ENCODE data around the gene SNRPD3. TPM values are rescaled to one million over a fixed set of nuclear protein-coding genes. Genes with fewer than 3 reads are reported as not detected.
"Not testable (repeated sequence)": the region's sequence is repeated elsewhere in the genome, so short reads cannot be mapped to it uniquely, and the experiment has no call there.

The SNRPD3 gene
- total RNA-seq, 1 donor from 2014 or later, result 165 TPM

DNA sequence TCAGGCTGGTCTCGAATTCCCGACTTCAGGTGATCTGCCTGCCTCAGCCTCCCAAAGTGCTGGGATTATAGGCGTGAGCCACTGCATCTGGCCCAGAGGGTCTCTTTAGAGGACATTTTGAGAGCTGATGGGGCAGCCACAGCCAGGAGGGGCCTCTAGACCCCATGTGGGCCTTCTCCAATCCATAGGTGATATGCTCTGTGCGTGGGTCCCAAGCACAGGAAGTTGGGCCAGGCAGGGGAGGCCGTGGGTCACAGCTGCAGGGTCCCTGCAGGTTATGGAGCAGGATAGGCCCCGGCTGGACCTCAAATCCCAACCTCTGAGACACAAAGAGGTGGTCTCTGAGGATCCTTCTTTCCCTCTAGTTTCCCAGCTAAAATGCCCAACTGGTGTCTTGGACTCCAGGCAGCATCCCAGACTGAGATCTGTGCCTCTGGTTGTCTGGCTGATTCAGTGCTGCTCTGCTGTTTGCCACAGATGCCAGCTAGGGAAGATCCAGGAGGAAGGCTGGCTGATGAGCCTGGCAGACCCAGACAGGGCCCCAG is 35.6 kb downstream of the SNRPD3 start:
- DNase-seq (ENCODE audit: low read depth in 2 of 2), result no peak

DNA sequence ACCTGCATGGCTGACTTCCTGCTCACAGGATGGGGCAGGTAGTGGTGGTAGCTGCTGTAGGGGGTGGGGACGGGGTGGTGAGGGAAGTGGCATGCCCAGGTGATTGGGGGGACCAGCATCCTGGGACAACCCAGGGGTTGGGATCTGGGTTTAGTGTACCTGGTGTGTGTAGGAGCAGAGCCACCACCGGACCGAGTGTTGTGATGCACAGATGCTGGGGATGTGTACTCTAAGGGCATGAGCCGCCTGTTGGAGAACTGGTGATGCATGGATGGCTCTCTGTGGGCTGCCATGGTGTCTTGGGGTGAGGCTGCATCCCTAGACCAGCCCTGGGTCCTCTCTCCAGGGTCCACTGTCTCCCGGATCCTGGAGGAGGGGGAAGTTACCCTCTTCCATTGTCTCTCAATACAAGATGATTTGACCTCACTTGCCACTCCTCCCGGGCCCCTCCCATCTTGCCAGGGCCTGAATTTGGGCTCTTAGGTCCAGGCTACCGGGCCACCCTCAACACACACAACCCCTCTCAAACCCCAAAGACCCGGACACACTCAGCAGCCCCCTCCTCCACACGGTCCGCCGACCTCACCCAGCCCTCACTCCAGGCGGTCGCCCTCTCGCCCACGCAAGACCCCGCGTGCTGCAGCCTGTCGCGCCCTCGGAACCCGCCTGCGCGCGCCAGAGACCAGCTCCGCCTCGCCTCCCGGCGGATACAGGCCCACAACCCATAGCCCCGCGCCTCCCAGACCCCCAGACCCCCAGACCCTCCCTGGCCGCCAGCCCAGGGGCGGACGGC is 36.5 kb downstream of the SNRPD3 start:
- peak in 1 of 2 donors; percentile 7 for DNase-seq (ENCODE audit: low read depth in 2 of 2)

DNA sequence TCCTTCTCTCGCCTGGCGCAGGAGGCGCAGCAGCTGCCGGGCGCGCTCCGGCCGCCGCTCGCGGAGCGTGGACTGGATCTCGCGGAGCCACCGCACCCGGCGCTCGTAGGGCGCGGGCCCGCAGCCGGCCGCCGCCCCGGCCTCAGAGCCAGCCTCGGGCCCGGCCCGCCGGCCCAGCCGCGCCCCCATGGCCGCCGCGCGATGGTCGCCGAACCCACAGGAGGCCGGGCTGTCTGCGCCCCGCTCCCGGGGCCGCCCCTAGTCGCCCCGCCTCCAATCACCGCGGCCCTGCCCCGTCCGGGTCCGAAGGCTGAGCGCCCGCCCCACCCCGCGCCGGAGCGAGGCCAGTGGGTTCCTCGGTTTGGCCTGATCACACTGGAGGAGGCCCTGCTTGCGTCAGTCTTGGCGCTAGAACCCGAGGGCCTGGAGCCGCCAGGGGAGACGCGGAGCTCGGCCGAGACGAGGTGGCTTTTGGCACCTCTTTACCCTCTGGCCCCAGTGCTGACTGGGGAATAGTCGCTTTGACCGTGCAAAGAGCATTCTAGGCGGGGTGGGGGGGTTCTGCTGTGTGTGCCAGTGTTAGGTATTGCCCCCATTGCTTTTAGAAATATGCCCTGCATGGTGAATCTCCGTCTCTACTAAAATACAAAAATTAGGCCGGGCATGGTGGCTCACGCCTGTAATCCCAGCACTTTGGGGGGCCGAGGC is 37.2 kb downstream of the SNRPD3 start, which contains the start of gene LRRC75B:
LRRC75B (minus strand) TSS at position 223 of the 708 bp plus-strand sequence; CDS start at position 189, 34 bp downstream.
- DNase-seq (ENCODE audit: low read depth in 2 of 2), result peak; percentile 55 to 69

DNA sequence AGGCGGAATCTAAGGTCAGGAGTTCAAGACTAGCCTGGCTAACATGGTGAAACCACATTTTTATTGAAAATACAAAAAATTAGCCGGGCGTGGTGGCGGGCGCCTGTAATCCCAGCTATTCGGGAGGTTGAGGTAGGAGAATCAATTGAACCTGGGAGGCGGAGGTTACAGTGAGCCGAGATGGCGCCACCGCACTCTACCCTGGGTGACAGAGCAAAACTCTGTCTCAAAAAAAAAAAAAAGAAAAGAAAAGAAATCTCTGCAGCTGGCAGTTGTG is 37.7 kb downstream of the SNRPD3 start:
- not testable (repeated sequence) for DNase-seq (ENCODE audit: low read depth in 2 of 2)

DNA sequence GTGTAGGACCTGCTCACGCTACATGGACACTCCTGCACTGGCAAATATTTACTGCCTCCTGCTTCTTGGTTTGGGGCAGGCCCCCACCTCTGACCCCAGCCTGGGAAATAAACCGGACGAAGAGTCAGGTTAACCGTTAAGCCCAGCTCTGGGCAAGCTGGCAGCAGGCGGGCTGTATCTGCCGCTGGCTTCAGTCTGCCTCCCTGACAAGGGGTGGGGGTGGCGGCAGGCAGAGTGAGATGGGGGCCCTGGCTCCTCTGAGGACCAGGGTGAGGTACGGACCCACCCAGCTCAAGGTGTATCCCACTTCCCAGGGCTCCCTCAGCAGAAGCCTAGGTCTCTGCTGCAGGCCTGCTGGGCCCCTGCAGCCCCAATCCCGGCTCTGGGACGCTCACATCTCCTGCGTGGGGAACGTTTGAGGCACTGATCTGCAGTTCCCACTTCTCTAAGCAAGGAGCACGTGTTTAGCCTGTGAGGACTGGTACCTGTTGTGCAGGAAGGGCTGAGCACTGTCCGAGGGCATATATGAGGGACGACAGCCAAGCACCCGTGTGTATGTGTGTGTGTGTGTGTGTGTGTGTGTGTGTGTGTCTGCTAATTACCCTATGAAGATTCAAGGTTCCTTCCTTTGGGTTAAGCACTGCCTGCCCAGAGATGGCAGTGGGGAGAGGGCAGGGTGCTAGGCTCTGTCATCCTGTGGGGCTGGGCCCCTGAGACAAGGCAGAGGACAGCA is 38.2 kb downstream of the SNRPD3 start:
- DNase-seq (ENCODE audit: low read depth in 2 of 2), result no peak

DNA sequence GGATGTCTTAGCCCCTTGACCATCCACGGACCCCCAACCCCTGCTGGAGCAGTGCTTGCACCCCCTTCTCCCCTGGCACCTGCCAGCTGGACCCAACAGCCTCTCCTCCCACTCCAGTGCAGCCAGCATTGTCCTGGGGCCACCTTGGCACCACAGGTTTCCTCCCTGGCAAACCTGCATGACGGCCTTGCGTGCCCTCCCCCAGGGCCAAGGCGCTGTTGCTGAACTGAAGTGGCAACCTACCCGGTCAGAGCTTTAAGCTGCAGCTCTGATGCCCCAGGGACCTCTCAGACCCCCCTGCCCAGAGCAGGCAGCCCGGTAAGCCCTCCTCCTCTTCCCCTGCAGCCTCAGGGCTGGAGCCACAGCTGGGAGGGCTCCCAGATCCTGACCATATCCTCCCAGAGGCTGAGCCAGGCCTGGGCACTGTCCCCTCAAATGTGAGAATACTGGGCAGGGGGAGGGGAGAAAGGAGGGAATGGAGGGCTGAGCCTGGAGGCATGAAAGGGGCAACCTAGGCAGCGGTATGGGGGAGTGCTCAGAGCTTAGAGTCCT is 38.8 kb downstream of the SNRPD3 start:
- no peak for DNase-seq (ENCODE audit: low read depth in 2 of 2)

DNA sequence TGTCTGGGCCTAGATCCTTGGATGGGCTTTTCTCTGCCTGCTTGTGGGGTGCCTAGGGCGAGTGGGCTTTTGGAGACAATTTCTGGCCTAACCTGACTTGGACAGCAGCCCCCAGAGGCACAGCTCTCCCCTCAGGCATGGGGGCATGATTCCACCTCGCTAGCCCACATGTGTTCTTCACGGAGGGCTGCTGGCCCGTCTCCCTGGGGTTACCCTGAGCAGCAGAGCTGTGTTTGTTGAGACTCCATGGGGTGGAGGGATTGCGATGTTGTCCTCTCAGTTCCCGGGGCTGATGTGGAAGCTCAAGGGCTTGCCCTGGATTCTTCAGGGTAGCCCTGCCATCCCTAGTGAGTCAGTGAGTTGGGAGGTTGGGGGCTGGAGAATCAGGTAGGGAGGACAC is 39.4 kb downstream of the SNRPD3 start:
- DNase-seq (ENCODE audit: low read depth in 2 of 2), result no peak

DNA sequence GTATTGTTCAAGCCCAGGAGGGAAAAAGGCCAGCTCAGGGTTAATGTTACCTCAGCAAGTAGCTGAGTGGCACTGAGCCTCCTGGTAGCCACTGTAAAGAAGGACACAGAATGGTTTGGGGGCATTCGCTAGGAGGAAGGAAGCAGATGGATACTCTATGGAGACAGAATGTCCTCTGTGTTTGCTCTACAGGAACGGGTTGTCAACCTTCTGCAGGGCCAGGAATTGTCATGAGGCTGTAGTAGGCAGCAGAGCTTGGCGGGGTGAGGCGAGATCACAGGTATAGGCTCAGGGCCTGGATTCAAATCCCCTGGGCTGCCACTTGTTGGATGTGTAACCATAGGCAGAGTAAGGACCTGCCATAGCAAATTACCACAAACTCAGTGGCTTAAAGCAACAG is 40.1 kb downstream of the SNRPD3 start:
- DNase-seq (ENCODE audit: low read depth in 2 of 2), result no peak

DNA sequence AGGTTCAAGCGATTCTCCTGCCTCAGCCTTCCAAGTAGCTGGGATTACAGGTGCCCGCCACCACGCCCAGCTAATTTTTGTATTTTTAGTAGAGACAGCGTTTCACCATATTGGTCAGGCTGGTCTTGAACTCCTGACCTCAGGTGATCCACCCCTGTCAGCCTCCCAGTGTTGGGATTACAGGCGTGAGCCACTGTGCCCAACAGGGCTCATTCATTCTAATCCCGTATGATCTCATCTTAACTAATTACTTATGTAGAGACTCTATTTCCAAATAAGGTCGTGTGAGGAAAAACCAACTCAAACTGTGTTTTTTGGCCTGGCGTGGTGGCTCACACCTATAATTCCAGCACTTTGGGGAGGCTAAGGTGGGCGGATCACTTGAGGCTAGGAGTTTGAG is 41.3 kb downstream of the SNRPD3 start:
- DNase-seq (ENCODE audit: low read depth in 2 of 2), result not testable (repeated sequence)

DNA sequence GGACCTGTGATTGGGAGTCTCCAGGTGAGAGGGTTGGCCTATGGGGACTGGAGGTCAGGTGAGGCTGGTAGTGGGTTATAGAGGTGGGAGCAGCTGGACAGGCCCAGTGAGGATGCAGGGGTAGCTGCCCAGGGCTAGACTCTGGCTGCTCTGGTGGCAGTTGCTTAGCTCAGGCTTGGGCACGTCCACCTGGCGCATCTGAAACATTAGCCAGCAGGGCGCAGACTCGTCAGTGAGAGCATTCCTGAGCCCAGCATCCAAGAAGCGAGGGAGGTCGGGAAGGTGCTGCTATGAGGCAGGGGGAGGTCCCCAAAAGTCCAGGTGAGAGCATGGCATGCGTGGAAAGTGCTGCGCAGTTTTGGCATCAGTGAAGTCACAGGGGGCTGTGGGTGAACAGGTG is 43.7 kb downstream of the SNRPD3 start:
- no peak for DNase-seq (ENCODE audit: low read depth in 2 of 2)

DNA sequence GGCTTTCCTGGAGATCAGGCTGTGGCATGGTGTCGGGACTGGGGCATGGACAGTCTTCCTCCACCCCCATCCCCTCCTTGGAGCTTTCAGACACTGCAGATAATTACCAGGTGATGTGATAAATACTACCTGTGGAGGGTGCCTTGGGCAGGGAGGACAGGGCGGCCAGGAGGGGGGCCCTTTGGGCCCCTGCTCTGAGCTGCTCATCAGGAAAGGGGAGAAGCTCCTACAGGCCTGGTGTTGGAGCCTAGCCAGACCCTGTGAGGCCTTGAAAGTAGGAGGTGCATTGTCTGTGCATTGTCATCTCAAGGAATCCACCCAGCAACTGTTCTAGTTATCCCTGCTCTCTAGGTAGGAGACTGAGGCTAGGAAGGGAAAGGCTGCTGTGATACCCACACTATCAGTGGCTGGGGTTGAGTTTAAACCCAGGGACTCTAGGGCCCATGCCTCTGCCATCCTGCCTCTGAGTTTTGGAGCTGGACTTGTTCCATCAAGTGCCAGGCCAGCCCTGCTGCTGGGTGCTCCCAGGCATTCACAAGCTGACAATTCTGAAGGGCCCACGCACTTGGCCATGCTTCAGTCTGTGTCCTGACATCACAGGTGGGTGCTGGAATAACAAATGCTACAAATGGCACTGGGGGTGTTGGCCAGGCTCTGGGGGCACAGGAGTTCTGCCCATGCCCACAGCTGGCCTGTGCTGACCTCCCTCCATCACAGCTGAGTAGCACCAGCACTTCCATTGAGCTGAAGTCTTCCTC is 44.3 kb downstream of the SNRPD3 start:
- DNase-seq (ENCODE audit: low read depth in 2 of 2), result not testable (repeated sequence)

DNA sequence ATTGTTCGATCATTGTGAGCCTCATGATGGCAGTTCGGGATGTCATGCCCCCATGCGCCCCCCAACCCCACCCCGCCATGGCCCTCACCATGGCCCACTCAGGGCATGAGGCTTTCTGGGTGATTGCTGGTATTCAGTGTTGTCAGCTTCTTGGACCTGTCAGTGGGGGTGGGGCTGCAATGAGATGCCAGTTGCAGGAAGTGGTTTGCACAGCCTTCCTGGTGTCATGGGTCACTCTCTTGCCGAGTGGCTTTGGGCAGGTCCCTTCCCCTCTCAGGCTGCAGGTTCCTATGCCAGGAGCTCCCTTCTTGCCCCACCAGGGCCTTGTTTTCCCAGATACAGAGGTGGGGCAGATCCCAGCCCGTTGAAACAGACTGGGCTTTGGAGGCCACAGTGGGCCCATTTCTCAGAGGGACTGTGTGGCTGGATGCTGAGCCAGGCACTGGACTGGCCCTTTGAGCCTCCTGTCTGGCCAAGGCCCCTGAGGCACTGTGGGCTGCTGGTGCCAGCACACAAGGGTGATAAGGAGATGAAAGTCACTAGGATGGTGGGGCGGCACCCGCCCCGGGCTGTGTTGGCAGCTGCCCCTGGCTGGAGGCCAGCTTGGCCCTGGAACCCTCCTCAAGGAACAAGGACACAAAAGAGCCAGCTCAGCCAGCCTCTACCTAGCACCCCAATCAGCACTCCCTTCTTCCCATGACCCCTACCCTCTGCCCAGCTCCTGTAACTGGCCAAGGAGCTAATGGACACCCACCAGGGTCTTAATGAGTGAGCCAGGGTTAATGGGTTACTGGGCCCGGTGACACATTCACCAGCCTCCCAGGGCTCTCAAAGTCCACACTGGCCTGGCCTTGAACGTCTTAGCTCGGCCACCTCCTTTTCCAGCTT is 45.7 kb downstream of the SNRPD3 start:
- DNase-seq (ENCODE audit: low read depth in 2 of 2), result no peak

DNA sequence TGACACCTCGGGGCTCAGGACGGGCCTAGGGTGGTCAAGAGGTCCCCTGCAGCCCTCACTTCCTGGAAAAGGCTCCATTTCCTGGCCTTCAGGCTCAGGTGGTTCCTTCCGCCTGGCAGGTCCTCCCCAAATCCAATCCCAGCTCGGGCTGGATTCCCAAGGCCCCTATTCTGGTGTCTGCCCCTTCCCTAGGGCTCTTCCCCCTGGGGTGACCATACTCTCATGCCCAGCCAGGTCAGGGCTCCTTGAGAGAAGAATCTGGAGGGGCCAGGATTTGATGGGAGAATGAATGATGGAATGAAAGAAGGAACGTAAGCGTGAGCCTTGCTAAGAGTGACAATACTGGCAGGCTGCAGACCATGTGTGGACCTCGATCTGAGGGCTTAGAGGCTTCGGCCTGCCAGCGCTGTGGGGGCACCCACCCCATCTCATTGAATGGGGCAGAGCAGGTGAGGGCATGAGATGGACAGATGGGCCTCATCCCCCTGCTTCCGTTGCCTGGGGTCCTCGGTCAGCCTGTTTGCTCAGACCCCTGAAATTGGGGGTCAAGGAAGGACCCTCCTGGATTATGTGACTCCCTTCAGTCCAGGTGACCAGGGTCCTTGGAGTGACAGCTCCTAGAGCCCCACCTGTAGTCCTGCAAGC is 46.4 kb downstream of the SNRPD3 start:
- DNase-seq (ENCODE audit: low read depth in 2 of 2), result not testable (repeated sequence)

DNA sequence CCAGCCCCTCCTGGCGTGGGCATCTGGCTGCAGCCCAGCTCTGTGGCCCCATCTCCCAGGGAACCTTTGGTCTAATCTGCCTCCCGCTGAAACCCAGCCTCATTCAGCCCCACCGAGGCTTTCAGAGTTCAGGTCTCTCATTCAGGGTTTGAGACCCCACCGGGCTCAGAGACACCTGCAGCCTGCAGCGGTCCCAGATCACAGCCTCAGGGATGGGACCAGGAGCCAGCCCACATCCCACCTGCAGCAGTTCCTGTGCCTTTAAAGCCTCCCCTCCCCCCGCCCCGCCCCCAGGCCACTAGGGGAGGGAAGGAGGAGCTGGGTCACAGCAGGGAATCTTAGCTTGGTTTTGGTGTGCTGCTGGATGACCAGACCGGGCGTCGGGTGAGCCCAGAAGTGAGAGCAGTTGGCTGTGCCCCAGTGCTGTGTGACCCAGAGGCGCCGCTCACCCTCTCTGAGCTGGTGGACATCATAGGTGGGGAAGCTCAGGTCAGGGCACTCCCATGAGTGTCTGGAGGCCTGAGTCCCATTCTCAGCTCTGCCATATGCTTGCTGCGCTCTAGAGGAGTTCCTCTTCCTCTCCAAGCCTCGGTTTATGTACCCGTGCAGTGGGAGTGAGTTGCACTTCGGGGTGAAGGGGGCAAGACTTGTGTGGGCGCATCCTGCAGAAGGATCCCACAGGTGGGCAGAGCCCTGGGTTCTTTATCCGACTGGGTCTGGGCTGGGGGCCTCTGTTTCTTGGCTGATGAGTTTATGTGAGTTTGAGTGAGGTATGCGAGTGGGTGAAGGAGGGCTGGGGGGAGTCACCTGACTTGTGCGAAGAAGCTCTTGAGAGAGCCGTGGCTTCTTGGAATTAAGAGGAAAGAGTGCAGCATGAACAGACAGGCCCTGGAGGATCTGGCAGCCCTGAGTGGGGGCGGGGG is 47.3 kb downstream of the SNRPD3 start, which contains the start of gene GGT1:
GGT1 (plus strand) TSS at position 347 of the 923 bp plus-strand sequence. CDS start 7,889 bp downstream, outside the sequence.
- not testable (repeated sequence) for DNase-seq (ENCODE audit: low read depth in 2 of 2)

DNA sequence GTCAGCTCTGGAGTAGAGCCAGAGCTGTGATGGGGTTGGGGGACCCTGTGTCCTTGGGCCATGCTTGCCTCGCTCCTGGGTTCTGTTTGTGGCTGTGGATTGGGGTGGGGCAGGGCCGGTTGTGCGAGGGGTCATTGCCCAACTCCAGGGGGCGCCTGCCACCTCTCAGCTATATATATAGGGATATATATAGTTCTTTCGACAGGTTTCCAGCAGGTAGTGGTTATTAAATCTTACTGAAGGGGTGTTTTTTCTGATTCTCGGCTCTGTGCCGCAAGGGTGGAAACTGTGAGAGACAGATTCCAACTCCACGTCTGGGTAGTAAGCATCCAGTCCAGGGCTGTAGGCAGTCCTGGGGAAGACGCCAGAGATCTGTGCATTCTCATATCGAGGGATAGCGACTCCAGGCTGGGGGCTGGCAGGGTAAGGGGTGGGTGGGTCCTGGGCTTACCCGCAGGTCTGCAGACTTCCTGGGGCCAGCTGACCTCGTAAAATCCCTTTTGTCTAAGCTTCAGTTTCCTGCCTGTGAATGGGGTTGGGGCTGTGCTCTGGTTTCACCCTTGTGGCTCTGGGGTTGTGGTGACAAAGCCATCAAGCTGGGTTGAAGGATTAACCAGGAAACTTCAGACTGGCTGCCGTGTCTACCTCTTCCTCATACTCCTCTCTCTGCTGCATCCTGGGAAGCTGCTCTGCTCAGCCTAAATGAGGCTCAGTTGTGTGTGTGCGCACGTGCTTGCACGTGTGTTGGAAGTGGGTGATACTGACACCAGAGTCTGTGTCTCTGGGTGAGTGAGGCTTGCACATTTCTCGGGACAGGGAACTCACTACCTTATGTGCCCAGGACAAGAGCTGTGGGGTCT is 48.2 kb downstream of the SNRPD3 start:
- DNase-seq (ENCODE audit: low read depth in 2 of 2), result not testable (repeated sequence)

DNA sequence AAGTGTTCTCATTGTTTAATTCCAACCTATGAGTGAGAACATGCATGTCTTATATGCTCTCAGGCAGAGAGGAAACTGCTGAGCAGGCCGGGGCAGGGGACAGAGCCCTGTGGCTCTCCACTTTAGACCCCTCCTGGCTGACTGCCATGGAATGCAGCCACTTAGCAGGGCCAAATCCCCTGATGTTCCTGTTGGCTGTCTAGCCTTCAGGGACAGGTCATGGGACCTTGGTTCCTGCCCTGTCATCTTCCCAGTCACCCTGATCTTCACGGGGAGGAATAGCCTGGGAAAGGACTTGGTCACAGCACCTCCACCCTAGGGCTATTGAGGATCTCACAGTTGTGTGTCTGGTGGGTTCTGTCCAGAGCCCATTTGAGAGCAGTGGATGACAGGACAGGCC is 50.5 kb downstream of the SNRPD3 start:
- DNase-seq (ENCODE audit: low read depth in 2 of 2), result peak in 1 of 2 donors; percentile 45

DNA sequence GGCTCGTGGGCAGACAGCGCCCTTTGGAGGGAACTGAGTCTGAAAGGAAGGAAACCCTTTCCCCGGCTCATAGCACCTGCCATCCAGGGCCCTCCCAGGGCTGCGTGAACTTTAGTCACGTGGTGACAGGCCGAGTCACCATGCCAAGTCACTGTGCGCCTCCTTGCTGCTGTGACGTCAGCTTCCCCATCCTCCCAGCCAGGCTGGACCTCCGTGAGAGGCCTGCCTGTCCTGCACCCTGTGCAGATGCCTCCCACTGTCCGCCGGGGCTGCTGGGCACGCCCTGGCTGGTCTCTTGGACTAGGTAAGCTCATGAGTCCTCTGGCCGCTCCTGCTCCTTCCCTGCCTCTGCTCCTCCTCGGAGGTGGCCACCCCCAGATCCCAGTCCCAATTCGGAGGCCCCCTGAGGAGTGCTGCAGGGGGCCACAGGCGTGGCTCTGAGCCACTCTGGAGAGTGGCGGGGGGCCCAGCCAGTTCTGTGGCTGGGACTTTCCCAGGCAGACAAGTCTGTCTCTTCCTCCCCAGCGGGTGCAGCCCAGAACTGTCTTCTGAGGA is 51.7 kb downstream of the SNRPD3 start:
- peak; percentile 35 to 37 for DNase-seq (ENCODE audit: low read depth in 2 of 2)
